GM23248 (cell line): ENCODE measurements around the gene ENTPD8. TPM values are rescaled to one million over a fixed set of nuclear protein-coding genes. Genes with fewer than 3 reads are reported as not detected.
"Not testable (repeated sequence)": the region's sequence is repeated elsewhere in the genome, so short reads cannot be mapped to it uniquely, and the experiment has no call there.

ENCODE experiments used
- DNase-seq: peaks from one replicate; pipeline ENCODE4 v3.0.0-alpha.2; 2015
- H2AFZ ChIP-seq: fragments of 200-600 bp; sonication (generic); 2 replicates; pipeline ENCODE4 v1.6.1; 2016; ENCODE audit warnings: antibody characterized with exemption
- H3F3A ChIP-seq: fragments of 200-600 bp; sonication (generic); 2 replicates; pipeline ENCODE4 v1.6.1; 2016; ENCODE audit warnings: mild to moderate bottlenecking, antibody characterized with exemption, mixed run types; ENCODE audit not compliant: insufficient read depth
- H3K27ac ChIP-seq: fragments of 200-600 bp; sonication (generic); 2 replicates; pipeline ENCODE4 v1.5.1; 2016; ENCODE audit warnings: mild to moderate bottlenecking
- H3K27me3 ChIP-seq: fragments of 200-600 bp; sonication (generic); replicated peaks from 2 replicates; pipeline ENCODE4 v1.6.1; 2016; ENCODE audit warnings: mild to moderate bottlenecking; ENCODE audit not compliant: insufficient read depth
- H3K36me3 ChIP-seq: fragments of 200-600 bp; sonication (generic); 2 replicates; pipeline ENCODE4 v1.6.1; 2016; ENCODE audit warnings: low read depth, mild to moderate bottlenecking
- H3K4me1 ChIP-seq: fragments of 200-600 bp; sonication (generic); 2 replicates; pipeline ENCODE4 v1.6.1; 2016; ENCODE audit warnings: mild to moderate bottlenecking; ENCODE audit not compliant: insufficient read depth
- H3K4me2 ChIP-seq: fragments of 200-600 bp; sonication (generic); one replicate; pipeline ENCODE4 v1.6.1; 2016; ENCODE audit warnings: mild to moderate bottlenecking; ENCODE audit not compliant: unreplicated experiment
- H3K4me3 ChIP-seq: fragments of 200-600 bp; sonication (generic); 2 replicates; pipeline ENCODE4 v1.5.1; 2016; ENCODE audit warnings: mild to moderate bottlenecking
- H3K79me2 ChIP-seq: fragments of 200-600 bp; sonication (generic); 2 replicates; pipeline ENCODE4 v1.6.1; 2016; ENCODE audit warnings: mild to moderate bottlenecking; ENCODE audit not compliant: insufficient read depth
- H3K9ac ChIP-seq: fragments of 200-600 bp; sonication (generic); 2 replicates; pipeline ENCODE4 v1.6.1; 2016; ENCODE audit warnings: mild to moderate bottlenecking
- H3K9me2 ChIP-seq: fragments of 200-600 bp; sonication (generic); 2 replicates; pipeline ENCODE4 v1.6.1; 2016; ENCODE audit warnings: mixed run types, mild to moderate bottlenecking, moderate library complexity; ENCODE audit not compliant: insufficient read depth
- H3K9me3 ChIP-seq: fragments of 200-600 bp; sonication (generic); one replicate; pipeline ENCODE4 v1.6.1; 2017; ENCODE audit warnings: low read depth
- H4K20me1 ChIP-seq: fragments of 200-600 bp; sonication (generic); 2 replicates; pipeline ENCODE4 v1.6.0; 2016; ENCODE audit not compliant: insufficient read depth
- EZH2 ChIP-seq: fragments of 200-600 bp; sonication (generic); IDR thresholded peaks from 2 replicates; pipeline ENCODE4 v1.6.1; 2018; ENCODE audit warnings: antibody characterized with exemption, mild to moderate bottlenecking; ENCODE audit not compliant: insufficient read depth, poor library complexity, severe bottlenecking
- EZH2phosphoT487 ChIP-seq: fragments of 200-600 bp; sonication (generic); IDR thresholded peaks from 2 replicates; pipeline ENCODE4 v1.6.1; 2018; ENCODE audit warnings: antibody characterized with exemption, moderate library complexity, mild to moderate bottlenecking, low read depth; ENCODE audit not compliant: insufficient read depth
- WGBS, 2 experiments: methylation state at CpG; one replicate each; pipeline ENCODE4 v1.1.6; 2015 to 2017; ENCODE audit warnings: low lambda C conversion rate in 2 of 2, low coverage in 1 of 2; ENCODE audit errors: missing lambda C conversion rate in 2 of 2; 5-methylcytosine and 5-hydroxymethylcytosine counted together
- in situ Hi-C: fragments of 300-500 bp; cut with MboI; formaldehyde crosslinking; loops from 2 replicates; pipeline ENCODE4 v1.15.0; 2020
- polyA plus RNA-seq: library from polyadenylated mRNA; unstranded; fragments of >200 nt; fragmentation: Nextera tagmentation; extraction: Ambion mirVana; gene quantifications from 2 replicates; pipeline ENCODE4 v1.2.1, GENCODE V29; 2016
- total RNA-seq: library from RNA; depleted of rRNA; stranded (reverse); fragments of >200 nt; shearing (Covaris generic); gene quantifications from 2 replicates; pipeline ENCODE4 v1.2.3, GENCODE V29; 2014

ENTPD8 gene
- total and polyA plus RNA-seq, 2 experiments from 2014 or later, result not detected

- Histone ChIP-seq H4K20me1 (no peaks in the 10 kb centered on the region), H3K4me1 (peaks cover 14% of the 10 kb centered on the region), H3F3A (no peaks in the 10 kb centered on the region), H3K9ac (no peak overlapping the region), H2AFZ (no peak overlapping the region), H3K27me3 (no peaks in the 10 kb centered on the region), H3K4me3 (no peak overlapping the region), H3K27ac (no peak overlapping the region), H3K79me2 (no peaks in the 10 kb centered on the region), H3K36me3 (no peaks in the 10 kb centered on the region), H3K9me3 (no peaks in the 10 kb centered on the region), H3K4me2 (no peak overlapping the region), H3K9me2 (no peaks in the 10 kb centered on the region)
- 54 to 77% methylated on average over 13 to 30 of the region's 30 CpGs for WGBS, 2 experiments
- no peak for TF ChIP-seq EZH2
- TF ChIP-seq EZH2phosphoT487, result no peak
- in situ Hi-C loops, result loop anchor here (25.0 kb wide), 1 partner anchor 300 kb away; the partner anchor contains the start of gene DPP7
- peak; percentile 86 for DNase-seq
Measured at GRCh38 chr9:137411645-137412380, 29.3 kb downstream of the ENTPD8 start.

GRCh38 chr9:137411260-137411644 is 29.9 kb downstream of the ENTPD8 start:
- no peaks in the 10 kb centered on the region for H3K79me2 ChIP-seq
- in situ Hi-C loops, result loop anchor here (25.0 kb wide), 1 partner anchor 299 kb away; the partner anchor contains the start of gene DPP7
- 78 to 85% methylated on average over 15 to 17 of the region's 17 CpGs for whole genome bisulfite sequencing, 2 experiments
- H3K9ac ChIP-seq, result no peak overlapping the region
- H3K36me3 ChIP-seq, result no peaks in the 10 kb centered on the region
- no peak overlapping the region for H3K27ac ChIP-seq
- TF ChIP-seq EZH2phosphoT487, result no peak
- no peaks in the 10 kb centered on the region for H3K27me3 ChIP-seq
- H3K4me1 ChIP-seq, result peaks cover 14% of the 10 kb centered on the region
- no peaks in the 10 kb centered on the region for H3K9me2 ChIP-seq
- no peak for DNase-seq
- no peak overlapping the region for H2AFZ ChIP-seq
- no peak overlapping the region for H3K4me2 ChIP-seq
- no peak overlapping the region for H3K4me3 ChIP-seq
- no peaks in the 10 kb centered on the region for H3F3A ChIP-seq
- H4K20me1 ChIP-seq, result no peaks in the 10 kb centered on the region
- no peaks in the 10 kb centered on the region for H3K9me3 ChIP-seq

GRCh38 chr9:137410891-137411249 is 30.3 kb downstream of the ENTPD8 start:
- Histone ChIP-seq H3K9me3 (no peaks in the 10 kb centered on the region), H3K9ac (no peak overlapping the region), H3K27me3 (no peaks in the 10 kb centered on the region), H3K9me2 (no peaks in the 10 kb centered on the region), H3K4me1 (peaks cover 14% of the 10 kb centered on the region), H3K79me2 (no peaks in the 10 kb centered on the region), H3K27ac (no peak overlapping the region), H3F3A (no peaks in the 10 kb centered on the region), H3K4me2 (no peak overlapping the region), H3K36me3 (no peaks in the 10 kb centered on the region), H2AFZ (no peak overlapping the region), H4K20me1 (no peaks in the 10 kb centered on the region), H3K4me3 (no peak overlapping the region)
- WGBS, 2 experiments, result 91 to 95% methylated on average over 14 to 15 of the region's 15 CpGs
- in situ Hi-C loops, result loop anchor here (25.0 kb wide), 1 partner anchor 299 kb away; the partner anchor contains the start of gene DPP7
- TF ChIP-seq EZH2 (no peak), EZH2phosphoT487 (no peak)
- no peak for DNase-seq

GRCh38 chr9:137410236-137410890 is 30.8 kb downstream of the ENTPD8 start:
- not testable (repeated sequence) for H3K27me3 ChIP-seq, H4K20me1 ChIP-seq, H3K4me3 ChIP-seq, H3K9ac ChIP-seq, H3K9me3 ChIP-seq, DNase-seq, H3F3A ChIP-seq, H3K27ac ChIP-seq, H3K4me2 ChIP-seq, H2AFZ ChIP-seq, H3K9me2 ChIP-seq, H3K79me2 ChIP-seq, H3K36me3 ChIP-seq
- H3K4me1 ChIP-seq, result peaks cover 14% of the 10 kb centered on the region
- in situ Hi-C loops, result loop anchor here (25.0 kb wide), 1 partner anchor 298 kb away; the partner anchor contains the start of gene DPP7
- WGBS, 2 experiments, result 83% methylated on average over 18 of the region's 18 CpGs
